Activated CD4-positive, alpha-beta T cell treated with anti-CD3 and anti-CD28 coated beads, Interleukin-2, amount 10 ng/mL, durations not matched to agents 7 days and 5 days (primary cell): ENCODE data around the gene IL25. TPM values are rescaled to one million over a fixed set of nuclear protein-coding genes. Genes with fewer than 3 reads are reported as not detected.

Source experiments
- microRNA-seq: library from miRNA; unstranded; fragments of <30 nt; microRNA quantifications from one replicate; pipeline ENCODE4 v1.2.0, GENCODE V29; 2021; ENCODE audit warnings: borderline microRNAs expressed, borderline replicate concordance
- total RNA-seq, 2 experiments: library from RNA; stranded (reverse); gene quantifications; one replicate each; pipeline ENCODE4 v1.2.3, GENCODE V29; 2021

IL25 gene
- total RNA-seq, 2 experiments from 2014 or later: not detected

Small RNA genes within 50 kb of the gene (microRNA-seq; reads per million reads assigned to microRNA genes)
- gene MIR208A (0.63 reads per million), gene MIR208B (1.1 reads per million)

Other genes starting within 250 kb of the IL25 start
- gene SLC7A8, start 189.1 kb upstream of the IL25 start, total RNA-seq: under 1 TPM; 0.27 to 0.64 TPM
- not detected for gene RNF212B, start 134.9 kb upstream of the IL25 start, total RNA-seq
- gene HOMEZ, start 86.7 kb upstream of the IL25 start, total RNA-seq: 10 to 100 TPM; 11.4 TPM
- gene PPP1R3E, start 70.0 kb upstream of the IL25 start, total RNA-seq: 10 to 100 TPM; 38.6 to 49.2 TPM
- gene BCL2L2, start 66.0 kb upstream of the IL25 start, total RNA-seq: 1 to 10 TPM; 1.7 to 3.2 TPM
- 100 to 1,000 TPM; 203 to 208 TPM for gene PABPN1, start 51.4 kb upstream of the IL25 start, total RNA-seq
- gene SLC22A17, start 19.9 kb upstream of the IL25 start, total RNA-seq: 1 to 10 TPM; 3.0 to 3.4 TPM
- gene EFS, start 7.6 kb upstream of the IL25 start, total RNA-seq: not detected
- gene CMTM5, start 4.2 kb downstream of the IL25 start, total RNA-seq: not detected
- under 1 TPM; 0.07 to 0.08 TPM for gene MYH6, start 35.5 kb downstream of the IL25 start, total RNA-seq
- under 1 TPM; 0.04 to 0.07 TPM for gene MYH7, start 62.9 kb downstream of the IL25 start, total RNA-seq
- 10 to 100 TPM; 46.4 to 47.3 TPM for gene NGDN, start 96.9 kb downstream of the IL25 start, total RNA-seq
- 1 to 10 TPM; 1.0 to 1.1 TPM for gene ZFHX2, start 179.0 kb downstream of the IL25 start, total RNA-seq
- 10 to 100 TPM in 1 of 2 experiments, 1 to 10 TPM in 1; 8.1 to 12.7 TPM for gene THTPA, start 183.5 kb downstream of the IL25 start, total RNA-seq
- gene AP1G2, start 195.0 kb downstream of the IL25 start, total RNA-seq: 100 to 1,000 TPM; 306 to 333 TPM
- gene JPH4, start 206.0 kb downstream of the IL25 start, total RNA-seq: not detected